ENCODE results near the gene SMYD3. TPM values are rescaled to one million over a fixed set of nuclear protein-coding genes. Genes with fewer than 3 reads are reported as not detected.
"Not testable (repeated sequence)": the region's sequence is repeated elsewhere in the genome, so short reads cannot be mapped to it uniquely, and the experiment has no call there.

SMYD3 gene
- total RNA-seq, 4 donors from 2014 or later = 7.6 to 26.3 (median 13.4) TPM

- no peak for DNase-seq (ENCODE audit: low spot score)
- no peak for ATAC-seq (ENCODE audit: low FRiP score)
- TF ChIP-seq, protein P1, sequence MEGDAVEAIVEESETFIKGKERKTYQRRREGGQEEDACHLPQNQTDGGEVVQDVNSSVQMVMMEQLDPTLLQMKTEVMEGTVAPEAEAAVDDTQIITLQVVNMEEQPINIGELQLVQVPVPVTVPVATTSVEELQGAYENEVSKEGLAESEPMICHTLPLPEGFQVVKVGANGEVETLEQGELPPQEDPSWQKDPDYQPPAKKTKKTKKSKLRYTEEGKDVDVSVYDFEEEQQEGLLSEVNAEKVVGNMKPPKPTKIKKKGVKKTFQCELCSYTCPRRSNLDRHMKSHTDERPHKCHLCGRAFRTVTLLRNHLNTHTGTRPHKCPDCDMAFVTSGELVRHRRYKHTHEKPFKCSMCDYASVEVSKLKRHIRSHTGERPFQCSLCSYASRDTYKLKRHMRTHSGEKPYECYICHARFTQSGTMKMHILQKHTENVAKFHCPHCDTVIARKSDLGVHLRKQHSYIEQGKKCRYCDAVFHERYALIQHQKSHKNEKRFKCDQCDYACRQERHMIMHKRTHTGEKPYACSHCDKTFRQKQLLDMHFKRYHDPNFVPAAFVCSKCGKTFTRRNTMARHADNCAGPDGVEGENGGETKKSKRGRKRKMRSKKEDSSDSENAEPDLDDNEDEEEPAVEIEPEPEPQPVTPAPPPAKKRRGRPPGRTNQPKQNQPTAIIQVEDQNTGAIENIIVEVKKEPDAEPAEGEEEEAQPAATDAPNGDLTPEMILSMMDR (IDR thresholded peaks at IDR 0.05) = no peak
These were observed 173.2 kb downstream of the SMYD3 start for GRCh38 chr1:246333855-246334254.

GRCh38 chr1:246332078-246332477, 175.0 kb downstream of the SMYD3 start:
- TF ChIP-seq, protein P1 (IDR thresholded peaks at IDR 0.05) = no peak
- ATAC-seq (ENCODE audit: low FRiP score) = no peak
- DNase-seq (ENCODE audit: low spot score) = no peak

- ATAC-seq (ENCODE audit: low FRiP score) (no peak), DNase-seq (ENCODE audit: low spot score) (no peak)
- TF ChIP-seq, protein P1 (IDR thresholded peaks at IDR 0.05) = no peak
These were observed 177.2 kb downstream of the SMYD3 start for GRCh38 chr1:246329900-246330299.

GRCh38 chr1:246329292-246329691, 177.8 kb downstream of the SMYD3 start:
- not testable (repeated sequence) for DNase-seq (ENCODE audit: low spot score); ATAC-seq (ENCODE audit: low FRiP score)

- ATAC-seq (ENCODE audit: low FRiP score) (no peak), DNase-seq (ENCODE audit: low spot score) (no peak)
- TF ChIP-seq, protein P1 (IDR thresholded peaks at IDR 0.05) = no peak
These were observed 182.4 kb downstream of the SMYD3 start for GRCh38 chr1:246324711-246325110.

- DNase-seq (ENCODE audit: low spot score); ATAC-seq (ENCODE audit: low FRiP score): not testable (repeated sequence)
These were observed 183.0 kb downstream of the SMYD3 start for GRCh38 chr1:246324033-246324432.

- ATAC-seq (ENCODE audit: low FRiP score) (no peak), DNase-seq (ENCODE audit: low spot score) (no peak)
- TF ChIP-seq, protein P1 (IDR thresholded peaks at IDR 0.05) = no peak
These were observed 186.8 kb downstream of the SMYD3 start for GRCh38 chr1:246320286-246320685.

GRCh38 chr1:246319083-246319714, 187.9 kb downstream of the SMYD3 start:
- ATAC-seq (ENCODE audit: low FRiP score) (no peak), DNase-seq (ENCODE audit: low spot score) (no peak)
- TF ChIP-seq, protein P1 (IDR thresholded peaks at IDR 0.05) = no peak

All from omental fat pad (tissue), 4 donors.